ENCODE results near the gene DIP2B.
"Not testable (repeated sequence)": the region's sequence is repeated elsewhere in the genome, so short reads cannot be mapped to it uniquely, and the experiment has no call there.

The DIP2B gene

DNA sequence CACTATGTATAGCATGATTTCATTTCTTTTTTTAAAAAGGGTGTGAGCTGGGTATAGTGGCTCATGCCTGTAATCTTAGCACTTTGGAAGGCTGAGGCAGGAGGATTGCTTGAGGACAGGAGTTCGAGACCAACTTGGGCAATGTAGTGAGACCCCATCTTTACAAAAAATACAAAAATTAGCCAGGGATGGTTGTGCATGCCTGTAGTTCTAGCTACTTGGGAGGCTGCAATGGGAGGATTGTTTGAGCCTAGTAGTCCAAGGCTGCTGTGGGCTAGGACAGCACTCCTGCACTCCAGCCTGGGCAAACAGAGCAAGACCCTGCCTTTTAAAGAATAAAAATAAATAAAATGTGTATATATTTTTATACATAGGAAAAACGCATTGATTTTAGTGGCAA, 43.0 kb downstream of the DIP2B start:
- DNase-seq (ENCODE audit: low read depth in 2 of 2): no peak

DNA sequence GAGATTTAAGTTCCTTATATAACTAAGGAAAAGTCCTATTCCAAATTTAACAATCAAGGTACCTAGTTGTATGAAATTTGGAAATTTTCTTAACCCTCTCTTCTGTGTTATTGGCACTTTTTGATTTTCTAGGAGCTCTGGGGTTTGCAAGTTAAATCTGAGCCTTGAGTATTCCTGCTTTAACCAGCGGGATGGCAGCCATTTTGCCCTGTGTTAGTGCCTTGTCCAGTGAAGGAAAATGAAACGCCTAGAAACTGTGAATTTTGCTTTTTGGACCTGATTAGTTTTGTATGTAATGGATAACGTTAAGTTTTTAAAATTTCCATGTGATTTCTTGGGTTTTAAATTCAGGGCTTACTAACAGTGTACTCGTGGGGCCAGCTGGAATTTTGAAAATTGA, 45.1 kb downstream of the DIP2B start:
- DNase-seq (ENCODE audit: low read depth in 2 of 2): no peak

DNA sequence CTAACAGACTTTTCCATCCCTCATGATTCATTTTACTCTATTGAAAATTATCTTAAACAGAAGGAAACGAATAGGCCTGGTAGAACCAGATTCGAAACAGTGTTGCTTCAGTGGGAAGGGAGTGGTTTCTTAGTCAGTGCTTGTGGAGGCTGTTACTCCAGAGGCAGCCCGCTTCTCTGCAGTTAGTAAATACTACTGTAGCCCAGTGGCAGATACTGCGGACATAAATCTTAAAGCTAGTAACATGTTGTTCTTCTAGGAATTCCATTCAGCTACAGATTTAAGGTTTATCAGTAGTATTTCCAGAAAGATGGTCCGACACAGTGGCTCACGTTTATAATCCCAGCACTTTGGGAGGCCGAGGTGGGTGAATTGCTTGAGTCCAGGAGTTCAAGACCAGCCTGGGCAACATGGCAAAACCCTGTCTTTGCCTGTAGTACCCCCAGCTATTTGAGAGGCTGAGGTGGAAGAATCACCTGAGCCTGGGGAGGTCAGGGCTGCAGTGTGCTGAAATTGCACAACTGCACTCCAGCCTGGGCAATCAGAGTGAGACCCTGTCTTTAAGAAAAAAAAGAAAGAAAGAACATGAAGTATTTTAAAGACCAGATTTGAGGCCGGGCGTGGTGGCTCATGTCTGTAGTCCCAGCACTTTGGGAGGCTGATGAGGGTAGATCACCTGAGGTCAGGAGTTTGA, 45.9 kb downstream of the DIP2B start:
- DNase-seq (ENCODE audit: low read depth in 2 of 2): no peak

DNA sequence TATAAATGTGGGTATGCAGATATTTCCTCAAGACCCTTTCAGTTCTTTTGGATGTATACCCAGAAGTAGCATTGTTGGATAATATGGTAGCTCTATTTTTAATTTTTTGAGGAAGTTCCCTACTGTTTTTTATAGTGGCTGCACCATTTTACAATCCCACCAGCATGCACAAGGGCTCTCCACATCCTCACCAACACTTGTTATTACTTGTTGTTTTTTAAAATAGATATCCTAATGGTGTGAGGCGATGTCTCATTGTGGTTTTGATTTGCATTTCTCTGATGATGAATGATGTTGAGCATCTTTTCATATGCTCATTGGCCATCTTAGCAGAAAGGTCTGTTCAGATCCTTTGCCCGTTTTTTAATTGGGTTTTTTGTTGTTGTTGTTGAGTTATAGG, 47.1 kb downstream of the DIP2B start:
- DNase-seq (ENCODE audit: low read depth in 2 of 2): no peak

DNA sequence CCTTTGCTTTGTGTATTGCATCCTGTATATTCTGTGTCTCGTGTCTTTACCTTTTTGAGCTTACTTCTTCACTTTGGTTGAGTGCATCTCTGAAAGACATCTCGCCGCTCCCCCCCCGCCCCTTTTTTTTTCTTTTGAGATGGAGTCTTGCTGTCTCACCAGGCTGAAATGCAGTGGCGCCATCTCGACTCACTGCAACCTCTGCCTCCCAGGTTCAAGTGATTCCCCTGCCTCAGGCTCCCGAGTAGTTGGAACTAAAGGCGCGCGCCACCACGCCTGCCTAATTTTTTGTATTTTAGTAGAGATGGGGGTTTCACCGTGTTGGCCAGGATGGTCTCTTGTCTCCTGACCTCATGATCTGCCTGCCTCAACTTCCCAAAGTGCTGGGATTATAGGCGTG, 49.9 kb downstream of the DIP2B start:
- DNase-seq (ENCODE audit: low read depth in 2 of 2): no peak

DNA sequence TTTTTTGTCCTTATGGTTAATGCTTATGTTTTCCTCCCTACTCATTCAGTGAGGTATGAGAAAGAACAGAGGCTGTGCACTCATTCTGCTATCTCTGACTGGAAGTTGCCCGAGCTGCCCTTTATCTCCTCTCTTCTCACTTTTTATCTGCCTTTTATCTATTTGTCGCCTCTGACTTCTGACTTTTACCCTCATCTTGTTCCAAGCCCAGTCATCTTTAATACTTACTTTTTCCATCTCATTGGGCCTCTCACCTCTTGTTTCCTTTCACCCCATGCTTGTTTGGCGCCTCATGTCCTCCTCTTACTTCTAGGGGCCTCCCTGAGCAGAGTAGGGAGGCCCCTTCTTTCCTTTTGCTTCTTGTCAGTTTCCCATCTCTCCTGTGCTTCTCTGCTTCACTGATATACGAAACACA, 50.7 kb downstream of the DIP2B start:
- no peak for DNase-seq (ENCODE audit: low read depth in 2 of 2)

DNA sequence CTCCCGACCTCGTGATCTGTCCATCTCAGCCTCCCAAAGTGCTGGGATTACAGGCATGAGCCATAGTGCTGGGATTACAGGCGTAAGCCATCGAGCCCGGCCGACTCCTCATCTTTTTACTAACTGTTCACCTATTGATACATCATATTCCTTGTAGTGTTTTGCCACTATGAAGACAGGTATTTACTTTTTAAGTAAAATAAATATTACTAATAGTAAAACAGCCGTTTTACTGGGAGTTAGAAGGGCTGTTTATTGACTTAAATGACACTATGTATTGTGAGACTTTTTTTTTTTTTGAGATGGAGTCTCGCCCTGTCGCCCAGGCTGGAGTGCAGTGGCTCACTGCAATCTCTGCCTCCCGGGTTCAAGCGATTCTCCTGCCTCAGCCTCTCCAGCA, 51.5 kb downstream of the DIP2B start:
- DNase-seq (ENCODE audit: low read depth in 2 of 2): no peak

DNA sequence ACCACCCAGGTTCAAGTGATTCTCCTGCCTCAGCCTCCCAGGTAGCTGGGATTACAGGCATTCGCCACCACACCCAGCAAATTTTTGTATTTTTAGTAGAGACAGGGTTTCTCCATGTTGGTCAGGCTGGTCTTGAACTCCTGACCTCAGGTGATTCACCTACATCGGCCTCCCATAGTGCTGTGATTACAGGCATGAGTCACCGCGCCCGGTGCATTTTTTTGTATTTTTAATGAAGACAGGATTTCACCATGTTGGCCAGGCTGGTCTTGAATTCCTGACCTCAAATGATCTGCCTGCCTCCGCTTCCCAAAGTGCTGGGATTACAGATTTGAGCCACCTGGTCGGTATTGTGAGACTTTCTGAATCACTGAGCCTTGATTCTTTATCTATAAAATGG, 52.0 kb downstream of the DIP2B start:
- DNase-seq (ENCODE audit: low read depth in 2 of 2): not testable (repeated sequence)

DNA sequence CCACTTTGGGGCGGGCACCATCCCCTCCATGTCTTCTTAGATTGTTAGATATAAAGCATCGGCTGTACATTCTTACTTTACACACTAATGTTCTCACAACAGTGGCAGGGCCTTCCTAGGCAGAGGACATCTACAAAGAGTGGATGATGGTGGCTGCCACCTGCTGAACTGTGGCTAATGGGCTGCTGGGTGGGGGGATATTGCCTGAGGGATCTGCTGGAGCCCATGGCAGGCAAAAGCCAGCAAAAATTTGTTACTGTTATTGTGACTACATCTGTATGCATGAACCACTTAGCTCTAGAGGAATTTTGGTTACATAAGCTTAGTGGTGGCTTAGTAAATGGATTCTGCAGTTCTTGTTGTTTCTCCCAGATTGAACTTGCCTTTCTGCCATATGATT, 52.6 kb downstream of the DIP2B start:
- no peak for DNase-seq (ENCODE audit: low read depth in 2 of 2)

DNA sequence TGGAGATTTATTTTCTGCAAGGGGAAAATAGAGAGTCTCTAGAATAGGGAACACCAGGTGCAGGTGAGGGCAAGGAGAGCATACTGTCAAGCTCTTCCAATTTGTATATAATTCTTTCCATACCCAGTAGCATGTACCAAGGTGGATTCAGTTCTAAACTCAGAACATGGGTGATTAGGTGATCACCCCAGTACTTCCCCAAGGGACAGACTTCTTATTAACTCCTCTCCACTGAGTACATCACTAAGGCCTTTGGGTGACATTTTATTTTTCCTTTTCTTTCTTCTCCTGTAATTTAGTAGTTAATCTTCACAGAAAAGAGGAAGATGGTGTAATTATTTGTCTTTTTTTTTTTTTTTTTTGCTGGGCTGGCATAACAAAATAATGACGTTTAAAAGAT, 54.2 kb downstream of the DIP2B start:
- DNase-seq (ENCODE audit: low read depth in 2 of 2): no peak

DNA sequence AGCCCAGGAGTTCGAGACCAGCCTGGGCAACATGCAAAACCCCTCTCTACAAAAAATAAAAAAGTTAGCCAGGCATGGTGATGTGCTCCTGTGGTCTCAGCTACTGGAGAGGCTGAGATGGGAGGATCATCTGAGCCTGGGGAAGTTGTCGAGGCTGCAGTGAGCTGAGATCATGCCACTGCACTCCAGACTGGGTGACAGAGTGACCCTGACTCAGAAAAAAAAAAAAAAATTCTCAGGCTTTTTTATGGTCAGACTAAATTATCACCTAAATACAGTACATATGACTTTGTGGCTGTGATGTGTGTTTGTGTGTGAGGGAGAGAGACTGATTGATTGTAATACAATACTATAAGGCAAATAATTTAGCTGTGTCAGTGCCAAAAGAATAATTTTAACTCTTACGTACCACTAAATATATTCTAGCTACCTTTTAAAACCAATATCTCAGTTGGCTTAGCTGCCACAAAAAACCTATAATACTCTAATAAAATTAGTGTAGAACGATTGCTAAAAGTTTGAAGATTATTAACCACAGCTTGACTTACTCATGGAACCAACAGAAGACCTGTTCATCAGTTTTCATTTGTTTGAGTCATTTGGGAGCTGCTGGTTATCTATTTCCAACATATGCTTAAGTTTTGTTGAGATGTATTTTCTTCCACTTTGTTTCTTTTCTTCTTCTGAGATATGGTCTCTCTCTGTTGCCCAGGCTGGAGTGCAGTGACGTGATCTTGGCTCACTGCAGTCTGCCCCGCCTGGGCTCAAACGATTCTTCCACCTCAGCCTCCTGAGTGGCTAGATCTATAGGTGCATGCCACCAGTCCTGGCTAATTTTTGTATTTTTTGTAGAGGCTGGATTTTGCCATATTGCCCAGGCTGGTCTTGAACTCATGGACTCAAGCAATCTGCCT, 58.0 kb downstream of the DIP2B start:
- DNase-seq (ENCODE audit: low read depth in 2 of 2): no peak

DNA sequence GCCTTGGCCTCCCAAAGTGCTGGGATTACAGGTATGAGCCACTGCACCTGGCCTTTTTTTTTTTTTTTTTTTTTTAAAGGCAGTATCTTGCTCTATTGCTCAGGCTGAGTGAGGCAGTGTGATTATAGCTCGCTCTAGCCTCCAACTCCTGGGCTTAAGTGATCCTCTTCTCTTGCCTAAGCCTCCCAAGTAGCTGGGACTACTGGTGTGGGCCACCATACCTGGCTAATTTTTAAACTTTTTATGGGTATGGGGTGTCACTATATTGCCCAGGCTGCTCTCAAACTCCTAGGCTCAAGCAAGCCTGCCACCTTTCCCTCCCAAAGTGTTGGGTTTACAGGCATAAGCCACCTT, 58.6 kb downstream of the DIP2B start:
- no peak for DNase-seq (ENCODE audit: low read depth in 2 of 2)

DNA sequence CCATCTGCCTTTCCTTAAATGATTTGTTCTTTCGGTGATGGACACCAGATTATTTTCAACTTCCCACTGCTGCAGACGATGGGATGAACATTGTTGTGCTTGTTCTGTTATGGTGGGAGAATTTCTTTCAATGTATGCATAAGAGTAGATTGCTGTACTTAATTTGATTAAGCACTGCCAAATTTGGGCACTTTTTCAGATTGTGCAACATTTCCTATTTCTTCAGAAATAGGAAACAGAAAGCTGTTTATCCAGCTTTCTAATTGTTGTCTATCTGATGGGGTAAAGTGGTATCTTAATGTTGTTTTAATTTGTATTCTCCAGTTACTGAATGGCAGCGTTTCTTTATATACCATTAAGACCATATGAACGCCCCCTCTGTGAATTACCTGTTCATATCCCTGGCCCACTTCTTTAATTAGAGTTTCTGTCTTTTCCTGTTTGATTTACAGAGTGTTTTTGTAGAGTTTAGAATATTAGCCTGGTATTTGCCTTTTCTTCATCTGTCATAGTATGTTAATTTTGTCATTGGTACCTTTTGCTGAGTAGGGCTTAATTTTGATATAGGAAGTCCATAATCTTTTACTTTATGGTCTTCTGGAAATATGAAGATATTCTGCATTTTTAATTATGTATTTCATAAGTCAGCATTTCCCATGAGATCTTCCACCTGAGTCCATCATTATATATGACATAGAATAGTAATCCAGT, 59.6 kb downstream of the DIP2B start:
- DNase-seq (ENCODE audit: low read depth in 2 of 2): no peak

DNA sequence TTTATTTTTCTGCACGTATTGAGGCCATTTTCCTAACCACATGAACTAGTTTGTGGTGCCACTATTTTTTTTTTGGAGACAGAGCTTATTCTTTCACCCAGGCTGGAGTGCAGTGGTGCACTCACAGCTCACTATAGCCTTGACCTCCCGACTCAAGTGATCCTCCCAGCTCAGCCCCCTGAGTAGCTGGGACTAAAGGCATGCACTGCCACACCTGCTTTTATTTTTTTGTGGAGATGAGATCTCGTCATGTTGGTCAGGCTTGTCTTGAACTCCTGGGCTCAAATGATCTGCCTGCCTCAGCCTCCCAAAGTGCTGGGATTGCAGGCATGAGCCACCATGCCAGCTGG, 60.1 kb downstream of the DIP2B start:
- DNase-seq (ENCODE audit: low read depth in 2 of 2): no peak

DNA sequence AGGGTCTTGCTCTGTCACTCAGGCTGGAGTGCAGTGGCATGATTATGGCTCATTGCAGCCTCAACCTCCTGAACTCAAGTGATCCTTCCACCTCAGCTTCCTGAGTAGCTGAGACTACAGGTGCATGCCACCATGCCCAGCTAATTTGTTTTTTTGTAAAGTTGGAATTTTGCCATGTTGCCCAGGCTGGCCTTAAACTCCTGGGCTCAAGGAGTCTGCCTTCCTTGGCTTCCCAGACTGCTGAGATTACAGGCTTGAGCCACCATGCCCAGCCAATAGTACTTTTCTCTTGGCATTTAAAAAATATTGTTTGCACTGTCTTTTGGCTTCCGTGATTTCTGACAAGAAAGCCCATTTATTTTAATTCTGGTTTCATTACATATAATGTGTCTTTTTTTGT, 61.3 kb downstream of the DIP2B start:
- no peak for DNase-seq (ENCODE audit: low read depth in 2 of 2)

DNA sequence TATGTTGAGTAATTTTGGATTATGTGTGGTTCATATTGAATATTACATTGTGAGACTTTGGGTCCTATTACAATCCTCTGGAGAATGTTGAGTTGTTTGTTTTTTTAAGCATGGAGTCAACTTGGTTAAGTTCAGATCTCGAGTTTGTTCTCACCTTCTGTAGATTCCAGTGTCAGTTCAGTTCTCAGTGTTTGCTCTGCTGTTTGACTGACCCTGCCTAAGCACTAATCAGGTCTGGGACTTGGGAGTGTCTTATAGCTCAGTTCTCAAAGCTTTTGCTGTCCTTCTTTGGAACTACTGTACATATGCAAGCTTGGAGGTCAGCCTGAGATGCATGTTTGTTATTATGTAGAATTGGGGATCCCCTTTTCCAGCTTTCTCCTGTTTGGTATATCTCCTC, 63.1 kb downstream of the DIP2B start:
- DNase-seq (ENCODE audit: low read depth in 2 of 2): no peak

DNA sequence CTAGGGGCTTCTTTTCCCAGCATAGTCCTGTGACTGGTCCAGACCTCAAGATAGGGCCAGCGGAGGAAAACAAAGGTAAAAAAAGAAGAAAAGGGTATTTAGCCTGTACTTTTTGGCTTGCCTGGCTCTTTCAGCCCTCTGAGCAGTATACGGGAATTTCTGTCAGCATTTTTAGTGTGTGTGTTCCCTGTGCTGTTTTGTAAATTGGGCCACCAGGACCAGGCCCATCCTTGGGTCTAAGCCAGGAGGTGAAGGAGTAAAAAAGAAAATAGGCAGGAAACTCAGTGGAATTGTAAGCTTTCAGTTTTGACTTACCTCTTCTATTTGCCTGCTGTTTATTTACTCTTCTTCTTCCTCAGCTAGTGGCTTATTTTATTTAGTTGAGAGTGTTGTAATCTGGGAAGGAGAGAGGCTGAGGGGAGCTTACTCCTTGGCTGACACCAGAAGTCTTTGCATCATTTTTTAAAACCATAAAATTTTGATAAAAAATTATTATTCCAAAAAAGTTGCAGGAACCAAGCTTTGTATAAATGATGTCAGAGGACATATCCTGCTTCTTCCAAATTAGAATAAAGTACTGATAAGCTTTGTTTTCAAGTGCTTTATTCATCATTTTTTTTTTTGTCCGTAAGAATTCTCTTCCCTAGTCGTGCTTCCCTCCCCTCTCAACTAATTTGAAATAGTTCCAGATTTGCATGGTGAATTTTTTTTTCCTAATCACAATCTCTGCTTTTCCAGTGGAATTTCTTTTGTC, 63.7 kb downstream of the DIP2B start:
- DNase-seq (ENCODE audit: low read depth in 2 of 2): no peak

DNA sequence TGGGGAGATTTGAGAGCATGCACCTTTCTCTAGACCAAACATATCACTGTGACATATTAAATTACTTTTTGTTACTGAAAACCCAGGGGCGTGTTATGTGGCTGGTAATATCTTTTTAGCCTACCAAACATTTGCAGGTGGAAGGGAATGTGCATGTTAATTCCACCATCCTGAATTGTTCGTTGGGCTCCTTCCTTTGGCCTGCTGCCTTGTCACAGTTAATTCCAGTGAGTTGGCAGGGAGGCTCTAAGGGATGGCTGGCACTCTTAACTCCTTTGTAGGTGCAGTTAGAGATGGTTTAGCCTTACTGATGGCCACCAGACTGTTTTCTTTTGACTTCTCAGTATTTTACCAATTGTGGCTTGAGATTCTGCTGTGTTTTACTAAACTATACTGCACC, 64.5 kb downstream of the DIP2B start:
- DNase-seq (ENCODE audit: low read depth in 2 of 2): no peak

DNA sequence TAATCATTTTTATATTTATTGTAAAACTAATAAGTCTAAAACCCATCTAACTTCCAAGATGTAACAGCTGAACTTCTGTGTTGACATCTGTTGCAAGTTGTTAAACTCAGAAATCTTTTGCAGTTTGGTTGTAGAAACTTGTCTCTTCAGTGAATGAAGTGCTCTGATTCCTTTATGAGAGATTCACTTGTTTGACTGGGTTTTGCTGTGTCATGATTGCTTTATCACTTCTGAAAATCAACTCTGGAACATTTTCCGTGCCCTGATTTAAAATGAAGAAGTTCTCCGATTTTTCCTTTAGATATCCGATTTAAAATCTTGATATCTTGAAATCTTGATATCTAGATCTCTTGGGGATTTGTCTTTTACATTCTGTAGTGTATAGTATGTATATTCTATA, 65.1 kb downstream of the DIP2B start:
- no peak for DNase-seq (ENCODE audit: low read depth in 2 of 2)

DNA sequence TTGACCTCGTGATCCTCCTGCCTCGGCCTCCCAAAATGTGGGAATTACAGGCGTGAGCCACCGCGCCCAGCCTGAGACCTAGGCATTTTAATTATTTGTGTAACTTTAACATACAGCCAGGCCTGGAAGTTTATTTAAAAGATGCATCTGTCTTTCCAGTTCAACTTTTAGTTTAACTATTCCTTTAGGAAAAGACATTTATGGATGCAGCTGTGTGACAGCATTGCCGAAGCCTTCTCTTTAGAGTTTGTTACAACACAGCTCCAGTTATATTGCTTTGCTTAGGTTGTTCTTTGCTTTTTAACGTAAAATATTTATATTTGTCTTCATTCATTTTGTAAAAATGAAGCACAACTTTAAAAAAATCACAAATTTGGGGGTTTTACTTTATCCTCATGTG, 67.0 kb downstream of the DIP2B start:
- no peak for DNase-seq (ENCODE audit: low read depth in 2 of 2)

DNA sequence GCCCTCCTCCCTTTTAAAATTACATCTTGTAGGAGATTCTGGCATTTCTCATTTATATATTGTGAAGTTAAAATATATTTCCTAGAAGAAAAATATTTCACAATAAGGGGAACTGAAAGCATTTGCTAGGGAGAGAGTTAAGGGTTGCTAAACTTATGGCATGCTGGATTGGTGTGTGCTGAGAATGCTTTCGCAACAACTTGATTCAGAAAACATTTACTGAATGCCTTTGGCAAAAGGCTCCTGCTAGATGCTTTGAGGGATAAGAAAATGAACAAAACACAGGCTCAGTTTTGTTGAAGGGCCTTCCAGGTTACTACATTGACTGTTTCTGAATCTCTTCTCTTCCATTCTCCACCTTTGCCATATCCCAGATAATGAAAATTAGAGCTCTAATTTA, 67.5 kb downstream of the DIP2B start:
- no peak for DNase-seq (ENCODE audit: low read depth in 2 of 2)

DNA sequence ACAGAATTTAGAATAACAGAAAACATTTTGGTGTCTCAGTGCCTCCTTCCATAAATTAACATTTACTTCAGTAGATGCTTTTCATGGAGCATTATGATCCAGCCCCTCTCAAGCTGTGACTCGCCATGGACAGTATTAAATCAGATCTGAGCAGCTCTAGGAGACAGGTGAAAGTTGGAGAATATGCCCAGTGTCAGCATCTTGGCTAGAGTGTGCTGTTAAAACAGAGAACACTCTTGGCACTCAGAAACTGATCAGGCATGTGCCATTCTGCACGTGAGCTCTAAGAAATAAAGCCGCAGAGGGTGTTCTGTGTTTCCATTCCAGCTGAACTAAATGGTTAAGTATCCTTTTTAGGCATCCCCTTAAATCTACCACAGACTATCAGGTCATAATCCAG, 68.0 kb downstream of the DIP2B start:
- no peak for DNase-seq (ENCODE audit: low read depth in 2 of 2)

Measured in stimulated activated CD8-positive, alpha-beta memory T cell treated with anti-CD3 and anti-CD28 coated beads, Interleukin-7, amount 100 ng/mL, for 1 hour (primary cell).